Measurements from ENCODE around the gene RAPGEF5. TPM values are rescaled to one million over a fixed set of nuclear protein-coding genes. Genes with fewer than 3 reads are reported as not detected.
A peak's percentile ranks its signal among the peaks of the same experiment; 100 is the strongest.

The RAPGEF5 gene
- total and polyA plus RNA-seq, 2 donors (not counting 3 experiments of a cell fraction or from before 2014, with no cell fraction given) = 10.0 to 43.2 TPM

DNA sequence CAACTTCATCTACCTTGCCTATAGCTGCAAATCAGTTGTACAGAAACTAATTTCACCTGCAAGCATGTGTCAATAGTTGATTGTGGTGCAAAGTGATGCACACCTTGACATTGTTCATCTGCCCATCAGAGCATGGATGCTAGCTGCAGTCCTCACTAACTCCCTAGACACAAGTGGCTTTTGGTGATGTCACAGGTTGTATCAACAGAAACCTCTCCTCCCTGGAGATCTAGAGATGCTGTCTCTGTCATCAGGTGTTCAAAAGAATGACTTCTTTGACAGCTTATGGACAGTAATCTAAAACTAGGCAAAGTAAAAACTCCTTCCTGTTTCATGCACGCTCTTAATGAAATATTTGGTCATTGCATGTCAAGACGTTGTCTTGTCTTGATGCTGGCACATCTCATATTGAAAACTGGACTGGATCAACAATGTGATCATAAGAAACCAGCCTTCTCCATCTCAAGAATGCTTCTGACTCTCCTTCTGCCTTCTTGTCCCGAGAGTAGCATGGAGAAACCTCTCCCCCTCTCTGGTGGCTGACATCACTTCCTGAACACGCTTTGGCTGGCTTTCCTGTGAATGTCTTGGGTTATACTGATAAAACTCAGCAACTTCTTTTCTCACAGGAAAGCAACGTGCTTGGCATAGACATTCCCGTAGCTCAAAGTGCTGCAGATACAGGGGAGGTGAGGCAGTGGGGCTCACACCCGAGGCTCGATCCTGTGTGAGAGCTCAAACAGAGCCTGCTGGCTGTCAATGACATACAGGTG lies 235.1 kb downstream of the RAPGEF5 start:
- H2AFZ ChIP-seq (ENCODE audit: low read depth, low read length) = no peak overlapping the region
- ChIA-PET CTCF (interaction anchor here (0.8 kb wide), 1 partner anchor 330 kb away, joined by 3 read pairs; no protein-coding TSS in a partner anchor), POLR2A (interaction anchor here (1.0 kb wide), 1 partner anchor 378 kb away, joined by 3 read pairs; the partner anchor contains the start of gene STEAP1B)
- peaks cover 50% of the 10 kb centered on the region for H3K4me1 ChIP-seq (ENCODE audit: control insufficient read depth, extremely low read depth, insufficient read depth, low read length)
- no peaks in the 10 kb centered on the region for H3K9me3 ChIP-seq (replicated peaks; ENCODE audit: control insufficient read depth, insufficient read depth, low read length)
- H4K20me1 ChIP-seq (replicated peaks; ENCODE audit: control insufficient read depth, extremely low read depth, insufficient read depth, low read length) = no peaks in the 10 kb centered on the region
- H3K4me3 ChIP-seq (replicated peaks in 1 of 3; ENCODE audit: insufficient read depth in 1 of 3, low read depth in 1 of 3, low read length in 3 of 3) = no peak overlapping the region
- H3K79me2 ChIP-seq (ENCODE audit: control insufficient read depth, insufficient read depth, low read length) = no peaks in the 10 kb centered on the region
- DNase-seq (ENCODE audit: low read depth, low spot score) = peak; percentile 96
- H3K36me3 ChIP-seq (ENCODE audit: control insufficient read depth in 2 of 2, extremely low read depth in 1 of 2, insufficient read depth in 2 of 2, low read length in 2 of 2) = no peaks in the 10 kb centered on the region
- FAIRE-seq = peak; percentile 83
- peak overlapping the region; percentile 87 for H3K27ac ChIP-seq (ENCODE audit: insufficient read depth, low read depth, low read length)
- peak; percentile 13 for TF ChIP-seq FOS (IDR thresholded peaks at IDR 0.05; ENCODE audit: borderline replicate concordance, insufficient read depth, low read length)
- TF ChIP-seq POLR2AphosphoS5 (IDR thresholded peaks at IDR 0.05; ENCODE audit: insufficient read depth, low read depth, low read length) = peak; percentile 45
- TF ChIP-seq MYC (IDR thresholded peaks at IDR 0.05; ENCODE audit: low read depth, low read length) = no peak
- TF ChIP-seq, protein P1, sequence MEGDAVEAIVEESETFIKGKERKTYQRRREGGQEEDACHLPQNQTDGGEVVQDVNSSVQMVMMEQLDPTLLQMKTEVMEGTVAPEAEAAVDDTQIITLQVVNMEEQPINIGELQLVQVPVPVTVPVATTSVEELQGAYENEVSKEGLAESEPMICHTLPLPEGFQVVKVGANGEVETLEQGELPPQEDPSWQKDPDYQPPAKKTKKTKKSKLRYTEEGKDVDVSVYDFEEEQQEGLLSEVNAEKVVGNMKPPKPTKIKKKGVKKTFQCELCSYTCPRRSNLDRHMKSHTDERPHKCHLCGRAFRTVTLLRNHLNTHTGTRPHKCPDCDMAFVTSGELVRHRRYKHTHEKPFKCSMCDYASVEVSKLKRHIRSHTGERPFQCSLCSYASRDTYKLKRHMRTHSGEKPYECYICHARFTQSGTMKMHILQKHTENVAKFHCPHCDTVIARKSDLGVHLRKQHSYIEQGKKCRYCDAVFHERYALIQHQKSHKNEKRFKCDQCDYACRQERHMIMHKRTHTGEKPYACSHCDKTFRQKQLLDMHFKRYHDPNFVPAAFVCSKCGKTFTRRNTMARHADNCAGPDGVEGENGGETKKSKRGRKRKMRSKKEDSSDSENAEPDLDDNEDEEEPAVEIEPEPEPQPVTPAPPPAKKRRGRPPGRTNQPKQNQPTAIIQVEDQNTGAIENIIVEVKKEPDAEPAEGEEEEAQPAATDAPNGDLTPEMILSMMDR (IDR thresholded peaks at IDR 0.05; ENCODE audit: extremely low read depth in 1 of 2, insufficient read depth in 1 of 2, low read depth in 1 of 2, low read length in 2 of 2) = no peak
- TF ChIP-seq, protein P2, sequence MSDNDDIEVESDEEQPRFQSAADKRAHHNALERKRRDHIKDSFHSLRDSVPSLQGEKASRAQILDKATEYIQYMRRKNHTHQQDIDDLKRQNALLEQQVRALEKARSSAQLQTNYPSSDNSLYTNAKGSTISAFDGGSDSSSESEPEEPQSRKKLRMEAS (IDR thresholded peaks at IDR 0.05; ENCODE audit: insufficient read depth, insufficient read length) = peak; percentile 30
- TF ChIP-seq JUN (IDR thresholded peaks at IDR 0.05; ENCODE audit: borderline replicate concordance, insufficient read depth, insufficient read length, low read depth) = peak; percentile 79
- TF ChIP-seq EZH2 (IDR thresholded peaks at IDR 0.05; ENCODE audit: borderline replicate concordance, low read depth, low read length, severe bottlenecking) = no peak
- TF ChIP-seq GATA2 (IDR thresholded peaks at IDR 0.05; ENCODE audit: insufficient read depth, insufficient read length, low read depth, low read length) = peak; percentile 74
- TF ChIP-seq POLR2A (IDR thresholded peaks at IDR 0.05; ENCODE audit: low read depth, low read length) = peak; percentile 29
- no peaks in the 10 kb centered on the region for H3K9me1 ChIP-seq (replicated peaks; ENCODE audit: control insufficient read depth, extremely low read depth, insufficient read depth, low read length)
- H3K9ac ChIP-seq (replicated peaks; ENCODE audit: extremely low read depth, insufficient read depth, low read length) = peak overlapping the region; percentile 64
- intact Hi-C loops (cut with micrococcal nuclease) = loop anchor here (1.0 kb wide), 1 partner anchor 323 kb away; no protein-coding TSS in a partner anchor
- no peaks in the 10 kb centered on the region for H3K27me3 ChIP-seq (ENCODE audit: control insufficient read depth in 2 of 2, insufficient read depth in 2 of 2, low read length in 2 of 2)
- H3K4me2 ChIP-seq (ENCODE audit: insufficient read depth, low read length) = peak overlapping the region; percentile 58
- dilution Hi-C loops (cut with MboI; ENCODE audit: extremely low pct_ligation_motif_present, low sequenced_read_pairs) = loop anchor here (25.0 kb wide), 1 partner anchor 340 kb away; no protein-coding TSS in a partner anchor
- BruUV-seq (replicated peaks) = TSS peak; percentile 41

Measured in endothelial cell of umbilical vein (primary cell).